Measurements from ENCODE around the gene RNF144B.
"Not testable (repeated sequence)": the region's sequence is repeated elsewhere in the genome, so short reads cannot be mapped to it uniquely, and the experiment has no call there.

RNF144B gene

GRCh38 chr6:18371010-18371409 is 16.1 kb upstream of the RNF144B start:
- no peak for DNase-seq (ENCODE audit: low read depth in 2 of 3, low spot score in 2 of 3)

- DNase-seq (ENCODE audit: low read depth in 2 of 3, low spot score in 2 of 3) = no peak
These were observed 15.5 kb upstream of the RNF144B start for GRCh38 chr6:18371656-18372055.

DNA sequence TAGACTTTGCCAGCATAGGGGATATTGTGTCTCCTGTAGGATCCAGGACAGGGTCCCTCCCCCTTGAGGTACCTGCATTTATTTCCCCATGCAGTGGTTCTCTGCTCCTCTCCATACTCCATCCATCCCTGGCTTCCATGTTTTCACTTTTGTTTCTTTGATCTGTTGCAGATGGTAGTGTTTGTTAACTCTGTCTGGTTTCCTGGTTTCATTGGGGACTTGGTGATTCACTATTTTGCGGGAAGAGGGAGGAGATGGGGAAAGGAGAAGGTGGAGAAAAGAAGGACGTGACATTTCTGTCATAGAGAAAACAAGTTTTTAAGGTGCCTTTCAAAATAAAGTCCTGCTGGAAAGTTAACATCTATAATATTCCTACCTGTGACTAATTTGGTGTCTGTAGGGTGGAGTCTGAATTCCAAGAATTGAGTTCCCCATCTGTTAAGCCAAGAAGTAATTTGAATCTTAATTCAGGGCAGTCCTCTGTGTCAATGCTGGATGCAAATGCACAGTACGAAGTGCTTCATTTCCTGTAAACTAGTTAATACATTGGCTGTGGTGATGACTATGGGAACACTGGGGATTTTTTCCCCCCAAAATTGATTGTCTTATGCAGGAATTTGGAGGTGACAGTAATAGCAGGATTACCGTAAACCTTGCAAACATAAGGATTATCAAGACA is 6.9 kb upstream of the RNF144B start:
- no peak for DNase-seq (ENCODE audit: low read depth in 2 of 3, low spot score in 2 of 3)

GRCh38 chr6:18380851-18381250 is 6.3 kb upstream of the RNF144B start:
- DNase-seq (ENCODE audit: low read depth in 2 of 3, low spot score in 2 of 3) = no peak

- DNase-seq (ENCODE audit: low read depth in 2 of 3, low spot score in 2 of 3) = no peak
These were observed 3.7 kb upstream of the RNF144B start for GRCh38 chr6:18383441-18383840.

DNA sequence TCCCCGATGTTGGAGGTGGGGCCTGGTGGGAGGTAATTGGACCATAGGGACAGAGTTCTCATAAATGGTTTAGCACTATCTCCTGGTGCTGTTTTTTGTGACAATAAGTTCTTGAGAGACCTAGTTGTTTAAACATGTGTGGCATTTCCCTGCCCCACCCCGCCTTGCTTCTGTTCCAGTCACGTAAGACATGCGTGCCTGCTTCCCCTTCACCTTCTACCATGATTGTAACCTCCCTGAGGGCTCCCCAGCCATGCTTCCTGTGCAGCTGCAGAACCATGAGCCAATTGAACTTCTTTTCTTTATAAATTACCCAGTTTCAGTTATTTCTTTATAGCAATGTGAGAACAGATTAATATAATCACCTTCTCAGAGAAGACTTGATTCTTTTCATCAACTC is 2.5 kb upstream of the RNF144B start:
- no peak for DNase-seq (ENCODE audit: low read depth in 2 of 3, low spot score in 2 of 3)

DNA sequence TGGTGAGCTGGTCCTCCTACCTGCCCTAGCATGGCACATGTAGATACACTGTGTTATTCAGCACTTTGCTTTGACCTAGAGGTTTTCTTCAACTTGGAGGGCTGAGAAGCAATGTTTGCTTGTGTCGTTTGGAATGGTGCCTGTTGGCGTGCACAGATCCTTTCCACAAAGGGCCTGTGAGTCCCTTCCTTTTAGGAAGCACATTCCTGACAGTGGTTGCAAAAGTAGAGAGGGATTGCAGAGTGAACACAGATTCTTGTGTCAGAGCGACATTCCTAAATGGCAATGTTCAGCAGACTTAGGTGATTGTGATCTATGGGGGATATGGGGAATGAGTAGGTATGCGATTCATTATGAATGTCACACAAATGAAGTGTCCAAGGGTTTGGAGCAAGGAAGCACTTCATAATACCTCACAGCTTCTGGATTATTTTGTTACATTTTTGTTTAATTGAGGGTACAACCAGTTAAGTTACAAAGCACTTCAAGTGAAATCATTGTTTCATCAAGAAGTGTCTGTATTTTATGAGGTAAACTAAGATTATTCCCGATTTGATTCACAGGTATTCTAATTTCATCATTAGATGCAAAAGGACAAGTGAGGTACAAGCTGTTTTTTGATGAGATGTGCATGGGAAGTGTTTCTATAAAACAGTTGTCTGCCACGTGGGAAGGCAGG is 713 bp upstream of the RNF144B start:
- DNase-seq (ENCODE audit: low read depth in 2 of 3, low spot score in 2 of 3) = no peak

DNA sequence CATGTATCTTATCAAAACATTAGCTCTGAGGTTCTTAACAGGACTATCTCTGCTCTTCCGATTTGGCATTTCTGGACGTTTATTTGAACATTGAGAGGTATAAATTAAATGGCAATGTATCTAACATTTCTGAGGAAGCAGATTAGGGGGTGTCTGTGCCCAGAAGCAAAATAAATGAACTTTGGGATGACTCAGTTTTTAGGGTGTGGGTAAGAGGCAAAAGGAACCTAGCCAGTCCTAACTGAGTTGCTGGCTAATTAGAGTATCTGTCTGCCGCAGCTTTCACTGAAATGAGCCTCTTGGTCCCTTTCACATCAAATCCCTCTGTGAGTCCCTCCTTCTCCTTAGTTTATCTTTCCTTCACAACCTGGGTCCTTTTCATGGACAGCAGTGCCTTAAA is 1.1 kb downstream of the RNF144B start:
- no peak for DNase-seq (ENCODE audit: low read depth in 2 of 3, low spot score in 2 of 3)

DNA sequence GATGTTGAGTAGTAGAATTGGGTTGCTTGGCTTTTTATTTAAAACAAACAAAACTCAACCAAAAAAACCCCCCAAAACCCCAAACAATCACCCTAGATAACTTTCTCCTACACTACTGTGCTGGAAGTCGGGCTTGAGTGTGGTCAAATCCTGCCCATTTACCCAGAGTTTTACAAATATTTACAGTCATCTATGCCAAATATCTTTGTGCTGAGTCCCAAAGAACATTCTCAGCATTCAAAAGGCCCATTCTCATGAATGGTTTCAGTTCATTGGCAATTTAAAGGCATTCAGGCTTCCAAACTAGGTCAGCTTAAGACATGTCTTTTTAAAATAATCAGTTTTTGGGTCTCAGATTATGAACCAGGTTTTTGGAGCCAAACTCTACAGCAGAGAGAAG is 1.8 kb downstream of the RNF144B start:
- no peak for DNase-seq (ENCODE audit: low read depth in 2 of 3, low spot score in 2 of 3)

- DNase-seq (ENCODE audit: low read depth in 2 of 3, low spot score in 2 of 3) = no peak
These were observed 2.3 kb downstream of the RNF144B start for GRCh38 chr6:18389479-18389878.

GRCh38 chr6:18390476-18390875 is 3.3 kb downstream of the RNF144B start:
- DNase-seq (ENCODE audit: low read depth in 2 of 3, low spot score in 2 of 3) = no peak

GRCh38 chr6:18391023-18391422 is 3.9 kb downstream of the RNF144B start:
- no peak for DNase-seq (ENCODE audit: low read depth in 2 of 3, low spot score in 2 of 3)

DNA sequence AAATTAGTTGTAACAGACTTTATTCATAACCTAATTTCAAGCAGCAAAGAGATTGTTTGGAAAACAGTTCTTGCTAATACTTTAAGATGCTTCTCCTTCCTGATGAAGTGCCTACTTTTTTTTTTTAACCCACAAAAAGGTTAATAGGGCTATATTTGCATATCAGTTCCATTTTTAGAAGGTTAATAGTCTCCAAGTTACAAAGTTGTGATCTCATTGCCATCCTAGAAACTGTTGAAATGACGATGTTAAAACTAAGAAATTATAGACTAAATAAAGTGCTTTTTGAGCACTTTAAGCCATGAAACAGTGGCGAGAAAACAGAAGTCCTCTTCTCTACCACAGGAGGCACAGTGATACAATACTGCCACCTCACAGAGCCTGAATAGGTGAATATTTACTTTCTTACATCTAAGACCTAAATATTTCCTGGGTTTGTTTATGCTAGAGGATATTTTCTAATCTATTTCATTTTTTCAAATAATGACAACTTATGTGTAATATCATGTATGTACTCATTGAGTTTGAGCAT is 5.3 kb downstream of the RNF144B start:
- no peak for DNase-seq (ENCODE audit: low read depth in 2 of 3, low spot score in 2 of 3)

GRCh38 chr6:18393698-18394097 is 6.5 kb downstream of the RNF144B start:
- DNase-seq (ENCODE audit: low read depth in 2 of 3, low spot score in 2 of 3) = no peak

- DNase-seq (ENCODE audit: low read depth in 2 of 3, low spot score in 2 of 3) = no peak
These were observed 8.2 kb downstream of the RNF144B start for GRCh38 chr6:18395177-18395855.

- DNase-seq (ENCODE audit: low read depth in 2 of 3, low spot score in 2 of 3) = no peak
These were observed 8.7 kb downstream of the RNF144B start for GRCh38 chr6:18395856-18396197.

- no peak for DNase-seq (ENCODE audit: low read depth in 2 of 3, low spot score in 2 of 3)
These were observed 10.6 kb downstream of the RNF144B start for GRCh38 chr6:18397701-18398100.

DNA sequence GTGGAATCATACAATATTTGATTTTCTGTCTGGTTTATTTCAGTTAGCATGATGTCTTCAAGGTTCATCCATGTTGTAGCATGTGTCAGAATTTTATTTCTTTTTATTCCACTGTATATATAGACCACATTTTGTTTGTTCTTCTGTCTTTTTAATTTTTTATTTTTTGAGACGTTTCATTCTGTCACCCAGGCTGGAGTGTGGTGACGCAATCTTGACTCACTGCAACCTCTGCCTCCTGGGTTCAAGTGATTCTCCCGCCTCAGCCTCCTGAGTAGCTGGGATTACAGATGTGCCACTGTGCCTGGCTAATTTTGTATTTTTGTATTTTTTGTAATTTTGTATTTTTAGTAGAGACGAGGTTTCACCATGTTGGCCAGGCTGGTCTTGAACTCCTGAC is 11.1 kb downstream of the RNF144B start:
- not testable (repeated sequence) for DNase-seq (ENCODE audit: low read depth in 2 of 3, low spot score in 2 of 3)

- DNase-seq (ENCODE audit: low read depth in 2 of 3, low spot score in 2 of 3) = no peak
These were observed 13.8 kb downstream of the RNF144B start for GRCh38 chr6:18400831-18401446.

GRCh38 chr6:18404965-18405364 is 17.8 kb downstream of the RNF144B start:
- not testable (repeated sequence) for DNase-seq (ENCODE audit: low read depth in 2 of 3, low spot score in 2 of 3)

DNA sequence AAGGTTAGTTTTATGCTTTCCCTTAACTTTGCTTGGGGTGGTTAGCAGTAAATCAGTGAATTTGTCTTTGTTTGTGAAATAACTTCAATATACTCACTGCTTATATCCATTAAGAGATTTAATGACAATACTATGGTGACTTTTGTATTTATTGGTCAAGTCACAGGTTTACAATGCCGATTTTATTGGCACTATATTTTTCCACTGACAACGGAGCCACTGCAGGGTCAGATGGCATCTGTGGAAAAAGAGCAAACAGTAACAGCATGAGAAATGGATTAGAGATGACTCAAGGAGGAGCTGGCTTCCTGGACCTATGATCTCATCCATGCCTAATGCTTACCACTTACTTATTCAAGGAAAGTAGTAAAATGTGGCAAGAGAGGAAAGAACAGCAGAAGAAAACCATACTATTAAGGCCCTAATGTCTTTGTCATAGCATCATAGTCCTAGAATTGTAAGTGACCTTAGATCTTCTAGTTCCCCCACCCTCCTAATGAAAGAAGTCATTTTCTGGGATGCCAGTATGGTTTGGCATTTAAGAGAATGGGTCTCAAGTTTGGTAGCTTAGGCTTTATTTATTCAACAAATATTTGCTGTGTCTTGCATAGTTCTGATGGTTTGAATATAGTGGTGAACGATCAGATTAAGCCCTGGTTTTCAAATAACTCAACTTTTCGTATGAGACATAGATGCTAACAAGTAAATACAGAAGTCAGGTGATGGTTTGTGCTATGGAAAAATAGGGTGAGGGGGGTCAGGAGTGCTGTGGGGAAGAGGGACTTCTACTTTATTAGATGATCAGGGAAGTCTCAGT is 18.5 kb downstream of the RNF144B start:
- no peak for DNase-seq (ENCODE audit: low read depth in 2 of 3, low spot score in 2 of 3)
